Measurements from ENCODE around the gene ARHGDIA.

DNA sequence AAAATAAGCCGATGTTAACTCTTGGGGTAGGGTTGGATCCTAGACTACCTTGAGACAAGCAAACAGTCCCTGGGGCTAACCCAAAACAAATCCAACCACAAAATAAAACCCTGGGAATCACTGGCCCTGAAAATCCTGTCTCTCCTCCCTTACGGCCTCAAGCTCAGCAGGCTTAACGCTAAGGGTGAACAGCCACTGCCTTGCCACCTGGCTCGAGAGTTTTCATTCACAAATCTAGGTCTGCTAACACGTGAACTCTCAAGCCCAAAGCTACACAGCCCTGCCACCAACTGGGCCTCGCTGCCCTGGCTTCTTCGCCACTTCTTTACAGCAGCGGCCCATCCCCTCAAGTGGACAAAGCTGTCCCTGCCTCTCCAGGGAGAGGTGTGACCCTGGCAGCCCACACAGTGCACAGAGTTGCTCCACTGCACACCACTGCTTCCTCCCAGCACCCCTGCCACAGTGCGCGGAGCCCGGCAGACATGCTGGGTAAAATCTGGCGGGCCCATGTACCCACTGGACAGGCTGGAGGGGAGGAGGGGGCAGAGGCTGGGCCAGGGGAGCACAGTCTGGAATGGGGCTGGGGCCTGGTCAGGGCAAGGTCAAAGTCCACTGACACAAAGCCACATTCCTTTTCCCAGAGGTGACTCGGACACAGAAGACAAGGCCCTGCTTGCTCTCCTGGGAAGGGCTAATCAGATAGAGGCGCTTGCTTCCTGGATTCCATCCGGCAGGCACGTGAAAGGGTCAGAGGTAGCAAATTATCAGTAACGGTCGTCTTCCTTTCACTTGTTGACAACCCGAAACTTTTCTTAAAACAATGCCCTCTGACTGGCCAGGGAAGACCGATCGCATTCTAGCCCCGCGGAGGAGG is 39.1 kb upstream of the ARHGDIA start:
- TF ChIP-seq, protein P1, sequence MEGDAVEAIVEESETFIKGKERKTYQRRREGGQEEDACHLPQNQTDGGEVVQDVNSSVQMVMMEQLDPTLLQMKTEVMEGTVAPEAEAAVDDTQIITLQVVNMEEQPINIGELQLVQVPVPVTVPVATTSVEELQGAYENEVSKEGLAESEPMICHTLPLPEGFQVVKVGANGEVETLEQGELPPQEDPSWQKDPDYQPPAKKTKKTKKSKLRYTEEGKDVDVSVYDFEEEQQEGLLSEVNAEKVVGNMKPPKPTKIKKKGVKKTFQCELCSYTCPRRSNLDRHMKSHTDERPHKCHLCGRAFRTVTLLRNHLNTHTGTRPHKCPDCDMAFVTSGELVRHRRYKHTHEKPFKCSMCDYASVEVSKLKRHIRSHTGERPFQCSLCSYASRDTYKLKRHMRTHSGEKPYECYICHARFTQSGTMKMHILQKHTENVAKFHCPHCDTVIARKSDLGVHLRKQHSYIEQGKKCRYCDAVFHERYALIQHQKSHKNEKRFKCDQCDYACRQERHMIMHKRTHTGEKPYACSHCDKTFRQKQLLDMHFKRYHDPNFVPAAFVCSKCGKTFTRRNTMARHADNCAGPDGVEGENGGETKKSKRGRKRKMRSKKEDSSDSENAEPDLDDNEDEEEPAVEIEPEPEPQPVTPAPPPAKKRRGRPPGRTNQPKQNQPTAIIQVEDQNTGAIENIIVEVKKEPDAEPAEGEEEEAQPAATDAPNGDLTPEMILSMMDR (IDR thresholded peaks at IDR 0.05 in 8 of 11, conservative IDR thresholded peaks at IDR 0.05 in 3 of 11), result no peak
- TF ChIP-seq POLR2AphosphoS5 (IDR thresholded peaks at IDR 0.05), result peak in 1 of 3 donors; percentile 7
